Measurements from ENCODE around the gene GABPB1. TPM values are rescaled to one million over a fixed set of nuclear protein-coding genes. Genes with fewer than 3 reads are reported as not detected.

The GABPB1 gene
- total and polyA plus RNA-seq, 2 of the 13 experiments (the other 11 are each of a cell fraction or from before 2014, with no cell fraction given), result 17.5 to 39.5 TPM

DNA sequence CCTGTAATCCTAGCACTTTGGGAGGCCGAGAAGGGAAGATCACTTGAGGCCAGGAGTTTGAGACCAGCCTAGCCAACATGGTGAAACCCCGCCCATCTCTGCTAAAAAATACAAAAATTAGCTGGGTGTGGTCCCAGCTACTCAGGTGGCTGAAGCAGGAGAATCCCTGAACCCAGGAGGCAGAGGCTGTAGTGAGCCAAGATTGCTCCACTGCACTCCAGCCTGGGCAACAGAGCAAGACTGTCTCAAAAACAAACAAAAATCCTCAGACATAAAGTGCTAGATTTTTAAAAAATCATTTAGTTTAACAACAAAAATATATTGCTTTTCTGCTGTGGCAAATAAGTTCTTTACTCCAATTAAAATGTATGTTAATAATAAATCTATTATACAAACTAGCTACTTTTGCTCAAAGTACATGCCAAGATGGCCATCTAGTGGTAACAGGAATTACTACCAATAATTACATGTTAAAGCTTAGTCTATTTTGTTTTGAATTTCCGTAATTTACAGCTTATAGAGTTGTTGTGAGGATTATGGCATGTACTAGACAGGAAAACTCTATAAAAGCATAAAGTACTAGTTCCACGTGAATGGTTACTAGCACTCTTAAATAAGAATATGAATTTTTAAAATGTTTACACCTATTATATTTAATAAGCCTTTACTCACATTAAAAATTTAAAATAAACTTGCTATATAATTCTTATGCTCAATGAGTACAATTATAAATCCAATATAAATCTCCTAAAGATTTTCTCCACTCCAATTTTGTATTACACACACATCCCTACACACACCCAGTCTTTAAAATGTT is 39.0 kb downstream of the GABPB1 start (continued):
- no peak for TF ChIP-seq KMT2A (CRISPR knock-in tag; IDR thresholded peaks at IDR 0.05)
- no peak for TF ChIP-seq ZNF20 (CRISPR knock-in tag; IDR thresholded peaks at IDR 0.05)
- TF ChIP-seq REPIN1 (CRISPR knock-in tag; IDR thresholded peaks at IDR 0.05; ENCODE audit: borderline replicate concordance, low read depth), result no peak
- peak; percentile 29; the same call in 1 of the 2 replicates for TF ChIP-seq SMC3 (IDR thresholded peaks at IDR 0.05; ENCODE audit: low read length)
- TF ChIP-seq ZNF224 (CRISPR knock-in tag; IDR thresholded peaks at IDR 0.05), result no peak
- TF ChIP-seq, protein P1, sequence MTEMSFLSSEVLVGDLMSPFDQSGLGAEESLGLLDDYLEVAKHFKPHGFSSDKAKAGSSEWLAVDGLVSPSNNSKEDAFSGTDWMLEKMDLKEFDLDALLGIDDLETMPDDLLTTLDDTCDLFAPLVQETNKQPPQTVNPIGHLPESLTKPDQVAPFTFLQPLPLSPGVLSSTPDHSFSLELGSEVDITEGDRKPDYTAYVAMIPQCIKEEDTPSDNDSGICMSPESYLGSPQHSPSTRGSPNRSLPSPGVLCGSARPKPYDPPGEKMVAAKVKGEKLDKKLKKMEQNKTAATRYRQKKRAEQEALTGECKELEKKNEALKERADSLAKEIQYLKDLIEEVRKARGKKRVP (CRISPR knock-in tag; IDR thresholded peaks at IDR 0.05), result no peak
- no peak for TF ChIP-seq MEF2D (CRISPR knock-in tag; IDR thresholded peaks at IDR 0.05)
- no peak; the same call in 1 of the 2 replicates for TF ChIP-seq KDM5A (IDR thresholded peaks at IDR 0.05; ENCODE audit: borderline replicate concordance, low read length)
- TF ChIP-seq RNF2 (conservative IDR thresholded peaks at IDR 0.05; ENCODE audit: low read depth), result no peak
- TF ChIP-seq ZC3H4 (CRISPR knock-in tag; IDR thresholded peaks at IDR 0.05; ENCODE audit: borderline replicate concordance), result no peak
- TF ChIP-seq RARG (CRISPR knock-in tag; IDR thresholded peaks at IDR 0.05; ENCODE audit: low read depth), result no peak
- peak; percentile 85 for TF ChIP-seq STAG1 (CRISPR knock-in tag; IDR thresholded peaks at IDR 0.05)
- TF ChIP-seq, protein P2, sequence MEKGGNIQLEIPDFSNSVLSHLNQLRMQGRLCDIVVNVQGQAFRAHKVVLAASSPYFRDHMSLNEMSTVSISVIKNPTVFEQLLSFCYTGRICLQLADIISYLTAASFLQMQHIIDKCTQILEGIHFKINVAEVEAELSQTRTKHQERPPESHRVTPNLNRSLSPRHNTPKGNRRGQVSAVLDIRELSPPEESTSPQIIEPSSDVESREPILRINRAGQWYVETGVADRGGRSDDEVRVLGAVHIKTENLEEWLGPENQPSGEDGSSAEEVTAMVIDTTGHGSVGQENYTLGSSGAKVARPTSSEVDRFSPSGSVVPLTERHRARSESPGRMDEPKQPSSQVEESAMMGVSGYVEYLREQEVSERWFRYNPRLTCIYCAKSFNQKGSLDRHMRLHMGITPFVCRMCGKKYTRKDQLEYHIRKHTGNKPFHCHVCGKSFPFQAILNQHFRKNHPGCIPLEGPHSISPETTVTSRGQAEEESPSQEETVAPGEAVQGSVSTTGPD (CRISPR knock-in tag; IDR thresholded peaks at IDR 0.05), result no peak
- TF ChIP-seq RAD21 (CRISPR knock-in tag; IDR thresholded peaks at IDR 0.05), result peak; percentile 36; the same call in 1 of the 2 replicates
- TF ChIP-seq RBAK (CRISPR knock-in tag; IDR thresholded peaks at IDR 0.05), result no peak

Data from HepG2 (cell line).